PFSK-1 (cell line): ENCODE data around the gene ARHGAP42.

Experiments used
- POLR2AphosphoS5 ChIP-seq: IDR thresholded peaks from 2 replicates; pipeline ENCODE4 v1.6.1; 2012; ENCODE audit warnings: low read depth, mild to moderate bottlenecking, control low read depth, low read length, moderate library complexity
- REST ChIP-seq, 2 experiments: IDR thresholded peaks; 2 replicates each; pipeline versions ENCODE4 v1.6.1 to v1.8.0; 2011 to 2012; ENCODE audit warnings: low read depth in 2 of 2, low read length in 2 of 2, control low read depth in 1 of 2, inconsistent platforms in 1 of 2, mild to moderate bottlenecking in 1 of 2, moderate library complexity in 1 of 2; ENCODE audit not compliant: insufficient read depth in 1 of 2
- SIN3A ChIP-seq: IDR thresholded peaks from 2 replicates; pipeline ENCODE4 v1.6.1; 2012; ENCODE audit warnings: mild to moderate bottlenecking, low read length, moderate library complexity, borderline replicate concordance; ENCODE audit not compliant: insufficient read depth
- TAF1 ChIP-seq: IDR thresholded peaks from 2 replicates; pipeline ENCODE4 v1.6.1; 2012; ENCODE audit warnings: low read length, control low read depth, borderline replicate concordance; ENCODE audit not compliant: insufficient read depth

- no peak for TF ChIP-seq POLR2AphosphoS5
- no peak for TF ChIP-seq SIN3A
- TF ChIP-seq TAF1: no peak
- TF ChIP-seq REST (IDR thresholded peaks at IDR 0.05; ENCODE audit: insufficient read depth in 1 of 2, low read depth in 2 of 2, low read length in 2 of 2): no peak
Measured at GRCh38 chr11:100663583-100663982, 23.5 kb upstream of the ARHGAP42 start.
